Measurements from ENCODE around the gene HABP2. TPM values are rescaled to one million over a fixed set of nuclear protein-coding genes. Genes with fewer than 3 reads are reported as not detected.

Gene HABP2
- total RNA-seq, 6 experiments from 2014 or later: 162 to 705 (median 372) TPM

- Histone ChIP-seq H3K9me3 (no peaks in the 10 kb centered on the region), H3K36me3 (no peaks in the 10 kb centered on the region), H3K27me3 (no peaks in the 10 kb centered on the region), H3K27ac (no peak overlapping the region), H3K4me1 (no peaks in the 10 kb centered on the region), H3K4me3 (no peak overlapping the region)
- DNase-seq: no peak
- TF ChIP-seq POLR2A (IDR thresholded peaks at IDR 0.05): no peak
- ATAC-seq: no peak
- WGBS (ENCODE audit: insufficient coverage, low coverage, low lambda C conversion rate, missing lambda C conversion rate): no CpG with 5 or more reads among the region's 5 CpGs
- intact Hi-C loops (cut with DNase I): no loop called here
Observed at GRCh38 chr10:113525713-113526112, 27.1 kb upstream of the HABP2 start.

- DNase-seq: no peak
- intact Hi-C loops (cut with DNase I): no loop called here
Observed at GRCh38 chr10:113527211-113527906, 25.5 kb upstream of the HABP2 start.

GRCh38 chr10:113528876-113529275 lies 24.0 kb upstream of the HABP2 start:
- no peaks in the 10 kb centered on the region for H3K27me3 ChIP-seq
- 75% methylated on average over 6 of the region's 7 CpGs for WGBS (ENCODE audit: insufficient coverage, low coverage, low lambda C conversion rate, missing lambda C conversion rate)
- no peaks in the 10 kb centered on the region for H3K9me3 ChIP-seq
- TF ChIP-seq CTCF (IDR thresholded peaks at IDR 0.05): no peak
- no peak for TF ChIP-seq POLR2A (IDR thresholded peaks at IDR 0.05)
- peak overlapping the region in 1 of 3 donors; percentile 63 for H3K27ac ChIP-seq
- peak; percentile 67 to 83 (median 70) for ATAC-seq
- intact Hi-C loops (cut with DNase I): no loop called here
- no peak for DNase-seq
- H3K4me1 ChIP-seq: no peaks in the 10 kb centered on the region
- H3K4me3 ChIP-seq: no peak overlapping the region
- H3K36me3 ChIP-seq: no peaks in the 10 kb centered on the region

More at GRCh38 chr10:113527211-113527906, 25.5 kb upstream of the HABP2 start:
- no peaks in the 10 kb centered on the region for H3K9me3 ChIP-seq
- no peaks in the 10 kb centered on the region for H3K4me1 ChIP-seq
- WGBS (ENCODE audit: insufficient coverage, low coverage, low lambda C conversion rate, missing lambda C conversion rate): 57% methylated on average over 5 of the region's 9 CpGs
- H3K4me3 ChIP-seq: no peak overlapping the region
- H3K27ac ChIP-seq: peak overlapping the region in 1 of 3 donors; percentile 18
- no peaks in the 10 kb centered on the region for H3K36me3 ChIP-seq
- TF ChIP-seq CTCF (IDR thresholded peaks at IDR 0.05) (no peak), POLR2A (IDR thresholded peaks at IDR 0.05) (no peak)
- H3K27me3 ChIP-seq: no peaks in the 10 kb centered on the region
- ATAC-seq: peak; percentile 8 to 38 (median 24)

GRCh38 chr10:113529575-113529974 lies 23.3 kb upstream of the HABP2 start:
- 54% methylated on average over 5 of the region's 8 CpGs for WGBS (ENCODE audit: insufficient coverage, low coverage, low lambda C conversion rate, missing lambda C conversion rate)
- TF ChIP-seq CTCF (IDR thresholded peaks at IDR 0.05): no peak
- no peak for TF ChIP-seq POLR2A (IDR thresholded peaks at IDR 0.05)
- Histone ChIP-seq H3K4me3 (no peak overlapping the region), H3K4me1 (no peaks in the 10 kb centered on the region), H3K9me3 (no peaks in the 10 kb centered on the region), H3K27ac (peak overlapping the region in 2 of 3 donors; percentile 20 to 63), H3K27me3 (no peaks in the 10 kb centered on the region), H3K36me3 (no peaks in the 10 kb centered on the region)
- intact Hi-C loops (cut with DNase I): no loop called here
- no peak for DNase-seq
- no peak for ATAC-seq

GRCh38 chr10:113530476-113530875 lies 22.4 kb upstream of the HABP2 start:
- no peak overlapping the region for H3K4me3 ChIP-seq
- DNase-seq (no peak), ATAC-seq (no peak)
- TF ChIP-seq CTCF (IDR thresholded peaks at IDR 0.05) (no peak), POLR2A (IDR thresholded peaks at IDR 0.05) (no peak)
- H3K27ac ChIP-seq: no peak overlapping the region
- 63% methylated on average over 2 of the region's 13 CpGs for WGBS (ENCODE audit: insufficient coverage, low coverage, low lambda C conversion rate, missing lambda C conversion rate)
- intact Hi-C loops (cut with DNase I): no loop called here
- no peaks in the 10 kb centered on the region for H3K27me3 ChIP-seq
- H3K36me3 ChIP-seq: no peaks in the 10 kb centered on the region
- H3K4me1 ChIP-seq: no peaks in the 10 kb centered on the region
- H3K9me3 ChIP-seq: no peaks in the 10 kb centered on the region
